ENCODE results near the gene CEP104. TPM values are rescaled to one million over a fixed set of nuclear protein-coding genes. Genes with fewer than 3 reads are reported as not detected.
A peak's percentile ranks its signal among the peaks of the same experiment; 100 is the strongest.

Gene CEP104
- polyA plus RNA-seq, 1 of the 3 experiments (the other 2 are of a cell fraction): 19.2 TPM

GRCh38 chr1:3773572-3774275 lies 83.3 kb downstream of the CEP104 start (continued):
- TF ChIP-seq ZBTB33 (IDR thresholded peaks at IDR 0.05; ENCODE audit: borderline replicate concordance, low read depth) (no peak), CTCF (IDR thresholded peaks at IDR 0.05) (no peak), NFIC (IDR thresholded peaks at IDR 0.05; ENCODE audit: borderline replicate concordance) (no peak), POLR2AphosphoS5 (IDR thresholded peaks at IDR 0.05; ENCODE audit: low read depth, low read length) (no peak)

GRCh38 chr1:3772715-3773571 lies 84.1 kb downstream of the CEP104 start, which contains the start of gene SMIM1:
SMIM1 (plus strand) TSS chr1:3772749; CDS start chr1:3775374, 2,625 bp downstream.
- ChIA-PET CTCF (interaction anchor here (0.9 to 1.7 kb wide), 2 partner anchors 24 to 48 kb away, joined by 3 to 4 read pairs; partner anchors contain the start of gene LRRC47), POLR2A (interaction anchor here (1.4 kb wide), 1 partner anchor 24 kb away, joined by 9 read pairs; the partner anchor contains the start of gene LRRC47)
- Histone ChIP-seq H3K4me3 (ENCODE audit: low read depth in 2 of 2, low read length in 1 of 2) (peak within 1 kb of the TSS; percentile 61 to 68), H3F3A (replicated peaks; ENCODE audit: insufficient read depth) (peaks cover 5% of the 10 kb centered on the region), H3K4me1 (ENCODE audit: control insufficient read depth in 1 of 2, insufficient read depth in 2 of 2, low read depth in 1 of 2, low read length in 1 of 2) (peaks cover 0 to 58% of the 10 kb centered on the region in 2 experiments; a peak in 1 of 4 replicates), H3K27me3 (ENCODE audit: insufficient read depth) (no peaks in the 10 kb centered on the region), H3K27ac (ENCODE audit: low read depth in 2 of 2, low read length in 1 of 2) (peak within 1 kb of the TSS in 1 of 2 experiments; percentile 92; a peak in 2 of 4 replicates), H3K9ac (peak within 1 kb of the TSS; percentile 54; the same call in 1 of the 2 replicates), H3K4me2 (peak within 1 kb of the TSS; percentile 81), H3K9me2 (no peaks in the 10 kb centered on the region), H3K79me2 (ENCODE audit: insufficient read depth) (no peaks in the 10 kb centered on the region), H4K20me1 (ENCODE audit: insufficient read depth) (no peaks in the 10 kb centered on the region), H3K9me3 (no peaks in the 10 kb centered on the region), H2AFZ (ENCODE audit: low read depth) (no peak within 1 kb of the TSS), H3K36me3 (replicated peaks in 1 of 2; ENCODE audit: control insufficient read depth in 1 of 2, insufficient read depth in 2 of 2, low read length in 1 of 2) (no peaks in the 10 kb centered on the region)
- WGBS (ENCODE audit: low lambda C conversion rate): 76% methylated on average over 13 of the region's 55 CpGs
- DNase-seq: no peak
- TF ChIP-seq RCOR1 (IDR thresholded peaks at IDR 0.05; ENCODE audit: low read length): no peak
- TF ChIP-seq USF2 (IDR thresholded peaks at IDR 0.05; ENCODE audit: borderline replicate concordance, low read depth, low read length): no peak
- TF ChIP-seq SIN3A (IDR thresholded peaks at IDR 0.05; ENCODE audit: borderline replicate concordance, low read depth, low read length): no peak
- TF ChIP-seq NFIC (IDR thresholded peaks at IDR 0.05; ENCODE audit: borderline replicate concordance): no peak
- no peak for TF ChIP-seq GABPA (IDR thresholded peaks at IDR 0.05; ENCODE audit: low read depth)
- no peak for TF ChIP-seq FOXM1 (IDR thresholded peaks at IDR 0.05; ENCODE audit: low read depth)
- no peak for TF ChIP-seq EZH2phosphoT487 (IDR thresholded peaks at IDR 0.05; ENCODE audit: borderline replicate concordance, low read depth)
- TF ChIP-seq REST (IDR thresholded peaks at IDR 0.05; ENCODE audit: low read depth, low read length): no peak
- TF ChIP-seq YY1 (IDR thresholded peaks at IDR 0.05; ENCODE audit: low read depth): no peak
- TF ChIP-seq FOSL2 (IDR thresholded peaks at IDR 0.05; ENCODE audit: borderline replicate concordance, low read depth): no peak
- TF ChIP-seq POLR2AphosphoS5 (IDR thresholded peaks at IDR 0.05; ENCODE audit: low read depth, low read length): no peak
- TF ChIP-seq TAF1 (IDR thresholded peaks at IDR 0.05; ENCODE audit: borderline replicate concordance, low read depth, low read length): no peak
- TF ChIP-seq PBX3 (IDR thresholded peaks at IDR 0.05): no peak
- no peak for TF ChIP-seq RAD21 (IDR thresholded peaks at IDR 0.05; ENCODE audit: low read length)
- TF ChIP-seq USF1 (IDR thresholded peaks at IDR 0.05; ENCODE audit: borderline replicate concordance, low read depth): no peak

Data from SK-N-SH (cell line).